HepG2 (cell line): ENCODE measurements around the gene MIEF1. TPM values are rescaled to one million over a fixed set of nuclear protein-coding genes. Genes with fewer than 3 reads are reported as not detected.

Experiments used
- ATAD3A ChIP-seq: sonication (generic); formaldehyde crosslinking; IDR thresholded peaks from 2 replicates; pipeline ENCODE4 v1.4.0; 2020; ENCODE audit warnings: missing genetic modification reagents
- ATRX ChIP-seq: sonication (generic); formaldehyde crosslinking; IDR thresholded peaks from 2 replicates; pipeline ENCODE4 v1.4.0; 2020; ENCODE audit warnings: missing genetic modification reagents, borderline replicate concordance
- CBX1 ChIP-seq: IDR thresholded peaks from one replicate; pipeline ENCODE4 v1.6.1; 2016; ENCODE audit warnings: antibody characterized with exemption, low read depth
- CEBPB ChIP-seq: IDR thresholded peaks from 2 replicates; pipeline ENCODE4 v1.6.1; 2011; ENCODE audit warnings: low read depth, low read length, improper control_type of control experiment, borderline replicate concordance
- CHCHD3 ChIP-seq: sonication (generic); formaldehyde crosslinking; IDR thresholded peaks from 2 replicates; pipeline ENCODE4 v1.8.0; 2022; ENCODE audit warnings: mild to moderate bottlenecking, missing genetic modification reagents, moderate library complexity
- CTCF ChIP-seq: sonication (generic); formaldehyde crosslinking; IDR thresholded peaks from 2 replicates; pipeline ENCODE4 v1.5.0; 2020; ENCODE audit warnings: mild to moderate bottlenecking, missing genetic modification reagents, moderate library complexity
- FOXK1 ChIP-seq: sonication (generic); formaldehyde crosslinking; IDR thresholded peaks from 2 replicates; pipeline ENCODE4 v1.4.0; 2020; ENCODE audit warnings: low read depth, missing genetic modification reagents, borderline replicate concordance
- IKZF1 ChIP-seq: fragments of 450-650 bp; IDR thresholded peaks from 2 replicates; pipeline ENCODE4 v1.7.1; 2016
- IKZF4 ChIP-seq: sonication (generic); formaldehyde crosslinking; IDR thresholded peaks from 2 replicates; pipeline ENCODE4 v1.5.1; 2020; ENCODE audit warnings: borderline replicate concordance, mild to moderate bottlenecking, low read depth, missing genetic modification reagents; ENCODE audit errors: not compliant biosample characterization
- MXD4 ChIP-seq: IDR thresholded peaks from 2 replicates; pipeline ENCODE4 v1.6.1; 2016; ENCODE audit warnings: mild to moderate bottlenecking, missing biosample characterization, missing genetic modification reagents
- NFYC ChIP-seq: IDR thresholded peaks from 2 replicates; pipeline ENCODE4 v1.6.1; 2016; ENCODE audit warnings: missing genetic modification reagents, missing compliant biosample characterization
- PLSCR1 ChIP-seq: sonication (generic); formaldehyde crosslinking; IDR thresholded peaks from 2 replicates; pipeline ENCODE4 v1.5.0; 2020; ENCODE audit warnings: missing genetic modification reagents, mild to moderate bottlenecking, borderline replicate concordance
- RBM39 ChIP-seq: fragments of 200-400 bp; formaldehyde crosslinking; IDR thresholded peaks from one replicate; pipeline ENCODE4 v1.6.1; 2018; ENCODE audit warnings: antibody characterized with exemption, mild to moderate bottlenecking, low read depth, low read length; ENCODE audit not compliant: poor library complexity, severe bottlenecking
- SALL1 ChIP-seq: sonication (generic); formaldehyde crosslinking; IDR thresholded peaks from 2 replicates; pipeline ENCODE4 v1.8.0; 2022; ENCODE audit warnings: mild to moderate bottlenecking, missing genetic modification reagents
- SNAPC4 ChIP-seq: sonication (generic); formaldehyde crosslinking; IDR thresholded peaks from 2 replicates; pipeline ENCODE4 v1.4.0; 2020; ENCODE audit warnings: mild to moderate bottlenecking, missing genetic modification reagents
- SP140L ChIP-seq: sonication (generic); formaldehyde crosslinking; IDR thresholded peaks from 2 replicates; pipeline ENCODE4 v1.4.0; 2020; ENCODE audit warnings: missing genetic modification reagents, borderline replicate concordance
- SRSF4 ChIP-seq: fragments of 200-400 bp; formaldehyde crosslinking; IDR thresholded peaks from one replicate; pipeline ENCODE4 v1.6.1; 2018; ENCODE audit warnings: mild to moderate bottlenecking, low read depth, low read length, moderate library complexity; ENCODE audit not compliant: poor library complexity, severe bottlenecking
- ZGPAT ChIP-seq: IDR thresholded peaks from 2 replicates; pipeline ENCODE4 v1.6.1; 2016; ENCODE audit warnings: mild to moderate bottlenecking
- ZNF331 ChIP-seq: sonication (generic); formaldehyde crosslinking; IDR thresholded peaks from 2 replicates; pipeline ENCODE4 v1.4.0; 2020; ENCODE audit warnings: missing genetic modification reagents
- ZNF510 ChIP-seq: sonication (generic); formaldehyde crosslinking; IDR thresholded peaks from 2 replicates; pipeline ENCODE4 v1.4.0; 2020; ENCODE audit warnings: low read depth, mild to moderate bottlenecking, missing genetic modification reagents
- ZNF549 ChIP-seq: sonication (generic); formaldehyde crosslinking; IDR thresholded peaks from 2 replicates; pipeline ENCODE4 v1.5.0; 2020; ENCODE audit warnings: missing genetic modification reagents
- ZNF670 ChIP-seq: sonication (generic); formaldehyde crosslinking; IDR thresholded peaks from 2 replicates; pipeline ENCODE4 v1.8.0; 2022; ENCODE audit warnings: mild to moderate bottlenecking, missing genetic modification reagents, borderline replicate concordance
- polyA plus RNA-seq, 8 experiments: library from polyadenylated mRNA; depleted of rRNA in 3 of 8; stranded (reverse) in 7 of 8; unstranded in 1 of 8; fragments of >200 nt; fragmentation: Illumina TruSeq in 4 of 8; extraction: Trizol in 4 of 8; gene quantifications; 2 replicates each; pipeline versions ENCODE4 v1.2.1 to v1.2.3, GENCODE V29; 2011 to 2016; ENCODE audit warnings: low read depth in 4 of 8, missing spikeins in 1 of 8, mixed read lengths in 1 of 8; ENCODE audit not compliant: insufficient read depth in 1 of 8
- total RNA-seq, 5 experiments: library from RNA; depleted of rRNA; stranded (reverse); fragments of >200 nt; fragmentation: Illumina TruSeq; extraction: Trizol; gene quantifications; 2 replicates each; pipeline ENCODE4 v1.2.3, GENCODE V29; 2016; ENCODE audit warnings: low read depth in 1 of 5

The MIEF1 gene
- total and polyA plus RNA-seq, 2 of the 13 experiments (the other 11 are each of a cell fraction or from before 2014, with no cell fraction given), result 21.7 to 34.8 TPM

GRCh38 chr22:39527481-39527961 lies 25.4 kb downstream of the MIEF1 start (continued):
- TF ChIP-seq SNAPC4 (CRISPR knock-in tag), result no peak
- TF ChIP-seq ATAD3A (CRISPR knock-in tag), result no peak
- no peak for TF ChIP-seq ZGPAT (CRISPR knock-in tag)
- no peak for TF ChIP-seq PLSCR1 (CRISPR knock-in tag)
- 0 out of 2 replicates have a peak, but pooled peaks have one; percentile 10 for TF ChIP-seq CTCF (CRISPR knock-in tag)
- no peak for TF ChIP-seq RBM39
- no peak for TF ChIP-seq IKZF1
- TF ChIP-seq FOXK1 (CRISPR knock-in tag), result peak; percentile 16; the same call in 1 of the 2 replicates
- TF ChIP-seq ZNF670 (CRISPR knock-in tag), result no peak
- TF ChIP-seq ATRX, result no peak
- no peak for TF ChIP-seq SP140L (CRISPR knock-in tag)
- TF ChIP-seq NFYC (CRISPR knock-in tag), result no peak
- TF ChIP-seq SRSF4, result no peak
- TF ChIP-seq CHCHD3 (CRISPR knock-in tag), result no peak
- TF ChIP-seq MXD4 (CRISPR knock-in tag), result 0 out of 2 replicates have a peak, but pooled peaks have one; percentile 23
- no peak for TF ChIP-seq ZNF549 (CRISPR knock-in tag)
- TF ChIP-seq SALL1 (CRISPR knock-in tag), result peak; percentile 37; the same call in 1 of the 2 replicates
- no peak for TF ChIP-seq IKZF4 (CRISPR knock-in tag)
- TF ChIP-seq ZNF331 (CRISPR knock-in tag), result no peak
- no peak for TF ChIP-seq CBX1
- TF ChIP-seq CEBPB, result peak; percentile 64; the same call in 1 of the 2 replicates
- no peak for TF ChIP-seq ZNF510 (CRISPR knock-in tag)
